Dermis microvascular lymphatic vessel endothelial cell (primary cell): ENCODE results near the gene IQGAP3. TPM values are rescaled to one million over a fixed set of nuclear protein-coding genes. Genes with fewer than 3 reads are reported as not detected.
A peak's percentile ranks its signal among the peaks of the same experiment; 100 is the strongest.

Experiments used
- DNase-seq, 2 donors: peaks; one replicate each; pipeline versions ENCODE4 v3.0.0 to v3.0.0-alpha.2; 2010; ENCODE audit warnings: low read depth in 2 of 2
- total RNA-seq: library from RNA; depleted of rRNA; stranded (reverse); fragments of >200 nt; gene quantifications from 2 replicates; pipeline ENCODE4 v1.2.1, GENCODE V29; 2014

IQGAP3 gene
- total RNA-seq, 1 donor from 2014 or later: 12.8 TPM

- DNase-seq: no peak
Observed at GRCh38 chr1:156511644-156512043, 60.7 kb downstream of the IQGAP3 start.

DNA sequence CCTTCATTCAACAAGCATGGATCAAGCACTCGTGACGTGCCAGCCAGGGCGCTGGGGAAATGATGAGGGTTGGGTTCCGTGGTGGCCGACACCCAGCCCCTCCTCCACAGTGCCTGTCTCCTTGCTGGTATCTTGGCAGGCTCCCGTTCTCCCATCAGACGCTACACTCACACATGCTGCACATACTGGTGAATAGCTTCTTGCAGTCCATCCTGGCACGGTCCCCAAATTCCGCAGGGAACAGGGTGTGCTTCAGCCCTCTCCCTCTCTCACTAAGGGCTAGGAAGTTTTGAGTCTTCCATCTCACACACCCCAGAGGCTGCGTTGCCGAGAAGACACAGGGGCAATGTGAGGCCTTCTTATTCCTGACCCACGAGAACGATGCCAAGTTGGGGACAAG lies 61.7 kb downstream of the IQGAP3 start:
- DNase-seq: no peak

GRCh38 chr1:156509424-156510034 lies 62.8 kb downstream of the IQGAP3 start:
- DNase-seq: no peak

DNA sequence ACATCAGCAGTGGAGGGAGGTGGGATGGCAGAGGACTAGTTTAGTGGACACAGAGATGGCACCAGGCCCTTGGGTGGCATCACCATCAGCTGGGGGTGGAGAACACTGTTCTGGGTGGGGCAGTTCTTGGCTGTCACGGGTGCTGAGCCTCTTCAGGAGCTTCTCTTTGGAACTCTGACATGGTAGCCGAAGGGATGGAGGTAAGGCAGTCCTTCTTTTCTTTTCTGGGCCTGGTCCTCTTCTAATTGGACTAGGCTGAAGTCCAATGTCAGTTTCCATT lies 63.5 kb downstream of the IQGAP3 start:
- DNase-seq: no peak

GRCh38 chr1:156508205-156508954 lies 64.0 kb downstream of the IQGAP3 start:
- DNase-seq: no peak

GRCh38 chr1:156506450-156506849 lies 65.9 kb downstream of the IQGAP3 start:
- DNase-seq: no peak

DNA sequence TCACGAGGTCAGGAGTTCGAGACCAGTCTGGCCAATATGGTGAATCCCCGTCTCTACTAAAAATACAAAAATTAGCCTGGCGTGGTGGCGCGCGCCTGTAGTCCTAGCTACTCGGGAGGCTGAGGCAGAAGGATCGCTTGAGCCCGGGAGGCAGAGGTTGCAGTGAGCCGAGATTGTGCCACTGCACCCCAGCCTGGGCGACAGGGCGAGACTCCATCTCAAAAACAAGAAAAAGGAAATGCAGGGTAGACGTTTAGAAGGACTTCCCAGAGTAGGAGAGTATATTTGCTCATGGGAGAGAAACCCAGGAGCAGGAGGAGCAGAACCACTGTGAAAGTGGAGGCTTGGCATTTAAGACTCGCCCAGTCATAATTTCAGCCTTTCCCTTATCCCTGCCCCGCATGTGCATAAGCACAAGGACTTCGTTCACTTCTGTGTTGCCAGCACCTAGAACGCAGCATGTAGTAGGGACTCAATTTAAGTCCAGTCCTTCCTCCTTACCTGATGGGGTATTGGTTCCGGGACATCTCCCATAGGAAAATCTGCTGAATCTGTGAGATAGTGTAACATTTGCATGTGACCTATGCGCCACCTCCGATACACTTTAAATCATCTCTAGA lies 66.6 kb downstream of the IQGAP3 start:
- no peak for DNase-seq

DNA sequence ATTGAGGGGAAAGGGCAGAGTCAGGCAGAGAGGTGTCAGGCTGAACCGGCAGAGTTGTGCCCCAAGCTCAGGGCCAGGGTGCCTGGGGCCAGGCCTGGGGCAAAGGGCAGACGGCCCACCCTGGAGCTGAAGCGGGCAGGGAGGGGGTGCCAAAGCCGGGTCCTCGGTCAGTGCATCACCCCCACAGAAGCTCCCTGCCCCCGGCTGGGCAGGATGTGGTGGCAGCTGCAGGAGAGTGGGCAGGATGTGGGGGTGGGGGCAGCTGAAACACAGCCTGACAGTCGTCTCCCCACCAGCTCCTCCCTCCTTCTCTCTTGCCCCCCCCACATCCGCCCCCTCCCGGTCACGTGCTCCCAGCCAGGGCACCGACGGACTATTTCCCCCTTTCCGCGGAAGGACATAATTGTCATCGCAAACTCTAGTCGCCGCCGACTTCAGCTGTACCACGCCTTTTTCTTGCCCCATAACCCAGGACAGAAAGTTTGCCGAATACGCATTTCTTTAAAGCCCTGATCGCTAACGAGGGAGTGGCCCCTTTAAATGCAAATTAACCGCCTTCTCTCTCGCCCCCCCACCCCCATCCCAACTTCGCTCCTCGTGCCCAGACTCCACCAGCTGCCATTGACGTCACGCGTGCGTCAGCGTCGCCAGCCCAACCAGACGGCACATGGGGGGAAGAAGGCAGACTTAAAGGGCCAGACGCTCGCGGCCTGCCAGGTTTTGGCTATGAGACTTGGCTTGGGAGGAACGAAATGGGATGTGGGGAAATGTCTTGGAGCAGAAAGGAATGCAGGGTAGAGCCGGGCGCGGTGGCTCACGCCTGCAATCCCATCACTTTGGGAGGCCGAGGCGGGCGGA lies 67.3 kb downstream of the IQGAP3 start:
- peak; percentile 97 to 99 for DNase-seq

GRCh38 chr1:156504438-156504813 lies 67.9 kb downstream of the IQGAP3 start:
- peak in 1 of 2 donors; percentile 23 for DNase-seq

DNA sequence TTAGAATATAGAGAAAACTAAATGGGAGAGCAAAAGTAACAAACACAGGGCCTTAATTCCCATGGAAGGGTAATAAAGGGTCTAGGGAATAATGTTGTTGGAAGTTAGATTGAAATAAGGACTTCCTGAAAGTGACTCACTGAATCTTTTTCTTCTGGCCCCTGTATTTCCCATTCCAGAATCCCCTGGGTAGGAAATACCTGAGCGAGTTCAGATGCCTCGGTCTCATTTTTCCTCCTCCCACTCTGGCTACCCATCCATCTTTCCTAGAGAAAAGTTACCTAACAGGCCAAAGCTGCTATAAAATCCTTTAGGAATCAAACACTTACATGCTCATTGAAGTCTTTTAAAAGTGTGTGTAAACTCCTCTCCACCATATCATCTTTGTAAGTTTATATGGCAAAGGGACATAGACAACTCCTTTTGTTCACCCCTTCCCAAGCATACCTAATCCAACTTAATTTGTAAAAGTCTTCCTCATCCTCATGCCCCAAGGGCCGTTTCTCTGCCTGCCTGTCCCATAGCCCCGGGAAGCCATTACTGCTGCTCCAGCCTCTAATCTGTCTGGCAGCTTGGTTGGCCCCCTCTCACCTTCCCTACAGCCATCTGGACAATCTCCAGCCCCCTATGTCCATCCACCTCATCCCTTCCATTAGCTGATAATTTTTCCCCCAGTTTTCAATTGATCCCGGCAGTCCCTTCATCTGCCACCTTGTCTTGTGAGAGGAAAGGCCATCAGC lies 68.5 kb downstream of the IQGAP3 start:
- DNase-seq: peak in 1 of 2 donors; percentile 63

- DNase-seq: peak; percentile 35 to 96
Observed at GRCh38 chr1:156502894-156503697, 69.3 kb downstream of the IQGAP3 start.

- DNase-seq: peak in 1 of 2 donors; percentile 29
Observed at GRCh38 chr1:156502391-156502893, 69.9 kb downstream of the IQGAP3 start.

GRCh38 chr1:156500793-156501506 lies 71.4 kb downstream of the IQGAP3 start:
- DNase-seq: peak; percentile 89 to 97

- no peak for DNase-seq
Observed at GRCh38 chr1:156500543-156500792, 71.9 kb downstream of the IQGAP3 start, which contains the start of gene MEF2D. TSS of gene MEF2D (minus strand) at chr1:156500775. CDS start at chr1:156483292, 17,483 bp downstream.

GRCh38 chr1:156499842-156500542 lies 72.4 kb downstream of the IQGAP3 start:
- DNase-seq: peak in 1 of 2 donors; percentile 53

DNA sequence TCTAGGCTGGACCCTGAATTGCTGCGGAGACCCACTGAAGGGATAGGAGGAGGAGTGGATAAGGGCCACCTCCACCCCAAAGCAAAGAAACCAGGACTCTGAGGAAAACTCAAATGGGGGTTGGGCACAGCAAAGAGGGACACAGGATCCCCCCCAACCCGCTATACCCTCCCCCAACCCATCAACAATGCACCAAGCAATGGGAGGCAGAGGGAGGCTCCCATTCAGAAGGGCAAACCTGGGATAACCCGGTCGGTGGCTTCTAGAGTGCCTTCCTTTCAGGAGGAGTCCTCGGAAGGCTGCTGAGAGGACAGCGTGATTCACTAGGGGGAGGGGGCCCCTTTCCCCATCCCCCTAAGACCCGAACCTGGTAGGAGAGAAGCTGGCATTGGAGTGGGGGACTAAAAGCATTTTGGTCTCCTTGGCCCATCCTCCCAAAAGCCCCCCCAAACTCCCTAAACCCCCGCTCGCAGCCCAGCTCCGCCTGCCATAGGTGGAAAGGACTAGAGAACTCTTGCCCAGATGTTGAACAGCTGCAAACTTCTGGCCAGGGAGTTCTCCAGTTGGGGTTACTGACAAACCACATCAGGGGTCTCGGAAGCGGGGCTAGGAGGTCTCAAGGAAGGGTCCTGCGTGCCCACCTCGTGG lies 73.0 kb downstream of the IQGAP3 start:
- DNase-seq: peak in 1 of 2 donors; percentile 29

DNA sequence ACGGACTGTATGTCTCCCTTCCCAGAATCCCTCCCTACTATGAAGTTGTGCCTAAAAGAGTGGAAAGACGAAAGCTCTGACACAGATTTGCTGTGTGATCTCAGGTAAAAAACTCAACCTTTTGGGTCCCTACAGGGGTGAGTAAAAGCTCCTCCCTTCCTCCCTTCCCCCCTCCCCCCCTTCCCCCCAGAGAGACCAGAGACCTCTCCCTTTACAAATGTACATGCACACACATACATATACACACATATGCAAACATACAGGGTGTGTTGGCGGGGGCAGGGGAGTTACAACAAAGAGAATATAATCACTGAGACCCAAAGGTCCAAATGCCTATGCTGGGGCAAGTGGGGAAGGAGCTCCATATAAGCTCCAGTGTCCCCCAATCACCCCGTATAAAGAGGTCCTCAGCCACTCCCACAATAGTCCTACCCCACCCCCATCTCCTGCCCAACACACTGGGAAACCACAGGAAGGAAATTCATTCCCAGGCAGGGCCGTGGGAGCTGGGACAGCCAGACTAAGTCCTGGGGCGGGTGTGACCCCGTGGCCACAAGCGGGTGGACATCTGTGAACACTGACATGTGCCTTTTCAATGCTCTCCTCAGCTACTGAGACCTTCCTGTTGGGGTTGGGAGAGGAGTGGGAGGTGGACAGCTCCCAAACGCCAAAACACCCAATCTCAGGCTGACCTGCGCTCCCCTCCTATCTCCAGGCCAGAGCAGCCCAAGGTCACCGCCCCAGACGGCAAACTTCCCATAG lies 73.8 kb downstream of the IQGAP3 start:
- DNase-seq: peak; percentile 70 to 92
